Right lung (tissue), 5 donors: ENCODE data around the gene GPR39. TPM values are rescaled to one million over a fixed set of nuclear protein-coding genes. Genes with fewer than 3 reads are reported as not detected.

Experiments
- DNase-seq, 2 donors: peaks; one replicate each; pipeline ENCODE4 v3.0.0-alpha.2; 2013
- polyA plus RNA-seq, 5 donors: library from polyadenylated mRNA; unstranded; fragments of 120-200 nt; gene quantifications; one replicate each; pipeline versions ENCODE4 v1.2.1 to v1.2.3, GENCODE V29; 2013; ENCODE audit warnings: inconsistent platforms in 1 of 5, low replicate concordance in 1 of 5; ENCODE audit not compliant: insufficient read length in 5 of 5, insufficient read depth in 1 of 5

GPR39 gene
- polyA plus RNA-seq, 5 donors: 3.3 to 6.1 (median 4.1) TPM

- no peak for DNase-seq
Observed at GRCh38 chr2:132442278-132442677, 25.7 kb downstream of the GPR39 start.

DNA sequence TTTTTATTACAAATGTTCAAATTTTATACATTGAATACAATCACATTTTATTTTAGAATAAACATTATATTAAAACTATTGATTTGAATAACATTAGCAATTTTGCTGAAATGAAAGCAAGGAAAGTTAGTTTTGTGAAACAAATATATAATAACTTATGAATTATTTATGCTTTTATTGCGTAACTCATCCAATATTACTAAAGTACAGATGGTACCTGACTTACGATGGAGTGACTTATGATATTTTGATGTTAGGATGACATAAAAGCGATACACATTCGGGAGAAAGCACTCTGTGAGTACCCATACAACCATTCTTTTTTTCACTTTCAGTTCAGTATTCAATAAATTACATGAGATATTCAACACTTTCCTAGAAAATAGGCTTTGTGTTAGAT lies 26.5 kb downstream of the GPR39 start:
- no peak for DNase-seq

GRCh38 chr2:132446444-132446843 lies 29.8 kb downstream of the GPR39 start:
- DNase-seq: no peak

GRCh38 chr2:132448331-132448730 lies 31.7 kb downstream of the GPR39 start:
- no peak for DNase-seq

- no peak for DNase-seq
Observed at GRCh38 chr2:132448771-132449170, 32.2 kb downstream of the GPR39 start.

DNA sequence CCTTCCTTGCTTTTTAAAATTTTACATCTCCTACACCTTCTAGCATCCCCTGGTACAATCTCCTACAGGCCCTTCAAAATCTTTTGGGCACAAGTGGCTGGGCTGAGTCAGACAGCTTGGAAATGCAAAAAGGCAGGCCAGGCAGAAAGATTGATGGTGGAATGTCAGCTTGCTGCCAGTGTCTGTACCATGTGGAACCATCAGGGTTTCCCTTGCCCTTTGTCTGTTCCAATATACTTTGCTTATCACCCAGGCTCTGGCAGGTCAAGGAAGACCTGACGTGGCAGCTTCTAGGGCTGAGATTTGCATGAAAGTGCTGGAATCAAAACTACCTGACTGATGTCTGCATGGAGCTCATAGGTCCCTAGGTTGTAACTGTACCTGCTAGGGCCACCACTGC lies 33.3 kb downstream of the GPR39 start:
- no peak for DNase-seq

- no peak for DNase-seq
Observed at GRCh38 chr2:132460781-132461180, 44.2 kb downstream of the GPR39 start.

DNA sequence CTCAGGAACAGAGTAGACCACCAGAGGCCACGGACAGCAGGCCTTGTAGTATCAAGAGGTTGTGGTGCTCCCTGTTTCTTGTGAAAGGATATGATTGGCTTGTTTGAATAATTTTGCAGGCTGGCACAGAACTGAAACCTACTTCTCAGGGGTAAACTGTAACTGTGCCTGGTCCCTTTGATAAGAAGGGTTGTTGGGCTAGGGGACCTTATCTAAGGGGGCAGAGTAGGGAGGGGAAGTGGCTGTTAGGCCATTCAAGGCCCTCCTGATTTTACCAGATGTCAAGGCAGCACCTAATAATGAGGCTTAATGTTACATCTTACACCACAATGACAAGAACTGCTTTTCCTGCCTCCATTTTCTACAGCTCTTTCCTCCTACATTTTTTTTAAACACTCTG lies 45.6 kb downstream of the GPR39 start:
- DNase-seq: no peak

DNA sequence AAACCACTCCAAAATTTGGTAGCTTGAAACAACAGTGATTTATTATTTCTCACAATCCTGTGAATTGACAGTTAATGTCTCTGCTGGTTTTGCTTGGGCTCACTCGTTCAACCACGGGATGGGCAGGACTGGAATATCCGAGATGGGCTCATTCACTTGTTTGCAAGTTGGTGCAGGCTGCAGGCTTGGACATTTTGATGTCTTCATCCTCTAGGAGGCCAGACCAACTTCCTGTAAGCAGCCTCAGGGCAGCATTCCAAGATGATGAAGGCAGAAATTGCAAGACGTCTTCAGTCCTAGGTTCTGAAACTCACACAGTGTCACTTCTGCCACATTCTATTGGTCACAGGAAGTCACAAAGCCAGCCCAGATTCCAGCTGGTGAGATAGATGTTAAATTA lies 47.1 kb downstream of the GPR39 start:
- DNase-seq: no peak

DNA sequence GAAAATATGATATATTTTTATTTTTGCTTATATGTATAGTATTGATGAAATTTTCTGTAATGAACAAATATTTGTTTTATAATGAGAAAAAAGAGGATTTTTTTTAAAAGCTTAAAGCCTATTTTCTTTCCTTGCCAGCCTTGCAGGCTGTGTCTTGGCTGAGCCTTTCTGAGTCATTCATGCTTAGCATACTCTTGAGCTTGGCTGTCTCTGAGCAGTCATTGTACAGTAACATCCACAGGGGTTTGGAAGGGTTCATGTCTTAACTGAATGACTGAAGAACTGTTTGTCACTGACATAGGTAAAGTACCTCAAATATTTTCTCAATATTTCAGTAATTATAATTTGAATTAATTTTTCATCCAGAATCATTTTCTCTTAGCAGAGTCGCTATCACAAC lies 49.3 kb downstream of the GPR39 start:
- DNase-seq: no peak

GRCh38 chr2:132466428-132467028 lies 49.9 kb downstream of the GPR39 start:
- no peak for DNase-seq

GRCh38 chr2:132468821-132469675 lies 52.4 kb downstream of the GPR39 start:
- no peak for DNase-seq

- no peak for DNase-seq
Observed at GRCh38 chr2:132470746-132471145, 54.1 kb downstream of the GPR39 start.

GRCh38 chr2:132473174-132473883 lies 56.7 kb downstream of the GPR39 start:
- no peak for DNase-seq

- no peak for DNase-seq
Observed at GRCh38 chr2:132475615-132476014, 59.0 kb downstream of the GPR39 start.

- no peak for DNase-seq
Observed at GRCh38 chr2:132477436-132477835, 60.8 kb downstream of the GPR39 start.

- DNase-seq: no peak
Observed at GRCh38 chr2:132477962-132478361, 61.4 kb downstream of the GPR39 start.

GRCh38 chr2:132478461-132479105 lies 62.0 kb downstream of the GPR39 start:
- no peak for DNase-seq

DNA sequence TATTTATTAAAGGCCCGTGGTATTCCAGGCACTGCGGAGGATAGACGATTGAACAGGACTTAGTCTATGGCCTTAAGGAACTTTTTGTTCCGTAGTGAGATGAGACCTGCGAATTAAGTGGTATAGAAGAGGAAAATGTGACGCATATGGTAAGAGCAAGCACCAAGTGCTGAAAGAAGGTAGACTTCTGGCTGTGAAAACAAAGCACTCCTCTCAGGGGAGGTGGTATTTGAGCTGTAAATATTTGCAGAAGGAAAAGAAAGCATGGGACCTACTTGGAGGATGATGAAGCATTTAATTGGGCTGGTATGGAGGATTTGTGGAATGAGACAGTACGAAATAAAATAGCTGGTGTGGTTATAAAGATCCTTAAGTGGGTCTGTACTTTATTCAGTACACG lies 62.5 kb downstream of the GPR39 start:
- DNase-seq: no peak

DNA sequence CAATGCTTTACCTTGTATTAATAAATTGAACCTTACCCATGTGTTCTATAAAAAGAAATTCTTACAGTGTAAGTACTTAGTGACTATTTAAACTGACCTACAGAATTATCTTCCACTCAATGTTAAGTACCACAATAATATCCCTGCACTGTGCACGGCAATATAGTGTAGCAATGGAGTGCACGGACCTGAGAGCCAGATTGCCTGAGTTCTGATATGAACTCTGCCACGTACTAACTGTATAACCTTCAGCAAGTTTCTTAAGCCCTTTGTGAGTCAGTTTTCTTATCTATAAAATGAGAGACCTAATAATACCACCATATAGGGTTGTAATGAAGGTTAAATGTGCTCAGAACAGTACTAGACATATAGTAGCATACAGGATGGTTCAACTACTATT lies 66.2 kb downstream of the GPR39 start:
- DNase-seq: no peak

- DNase-seq: no peak
Observed at GRCh38 chr2:132484144-132484543, 67.5 kb downstream of the GPR39 start.

DNA sequence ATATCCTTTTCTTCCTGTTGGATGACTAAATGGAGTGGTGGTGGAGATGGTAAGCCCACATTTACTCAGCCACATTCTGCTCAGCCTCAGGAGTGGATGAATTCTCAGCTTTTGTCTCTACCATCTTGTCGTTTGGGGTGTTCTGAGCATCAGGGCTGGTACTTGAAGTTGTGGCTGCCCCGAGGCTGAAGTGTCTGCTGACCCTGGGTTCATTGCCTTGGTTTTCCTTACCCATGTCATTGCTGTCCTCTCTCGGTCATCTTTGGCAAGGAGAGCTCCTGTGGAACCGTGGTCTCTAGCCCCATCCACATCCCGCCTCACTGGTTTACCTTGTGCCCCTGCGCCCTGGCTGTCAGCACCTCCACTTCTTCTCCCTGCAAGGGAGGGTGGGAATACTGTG lies 71.9 kb downstream of the GPR39 start:
- no peak for DNase-seq
